GM21825 (cell line): Measurements from ENCODE around the gene DAB1.
"Not testable (repeated sequence)": the region's sequence is repeated elsewhere in the genome, so short reads cannot be mapped to it uniquely, and the experiment has no call there.

Experiments used
- ATAC-seq: cut with Tn5 transposase; IDR thresholded peaks from one replicate; pipeline ENCODE4 v1.9.1; 2021; ENCODE audit warnings: mild to moderate bottlenecking, moderate library complexity; ENCODE audit not compliant: unreplicated experiment

Gene DAB1

DNA sequence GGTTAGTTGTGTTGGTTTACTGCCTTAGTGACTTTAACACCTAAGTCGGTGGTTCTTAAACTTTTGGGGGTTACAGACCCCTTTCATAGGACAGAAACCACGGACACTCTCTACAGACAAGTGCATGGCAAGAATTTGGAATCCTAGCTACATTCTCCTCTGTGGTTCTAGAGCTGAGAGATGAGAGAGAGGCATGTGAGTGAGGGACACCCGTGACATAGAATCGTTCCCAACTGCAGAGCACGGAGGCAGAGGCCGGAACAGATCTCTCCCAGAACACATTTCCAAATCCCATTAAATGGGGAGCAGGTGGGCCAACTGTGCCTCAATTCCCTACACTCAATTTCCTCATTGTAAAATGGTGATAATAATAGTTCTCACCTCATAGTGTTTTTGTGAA, 60.7 kb downstream of the DAB1 start:
- ATAC-seq = no peak

DNA sequence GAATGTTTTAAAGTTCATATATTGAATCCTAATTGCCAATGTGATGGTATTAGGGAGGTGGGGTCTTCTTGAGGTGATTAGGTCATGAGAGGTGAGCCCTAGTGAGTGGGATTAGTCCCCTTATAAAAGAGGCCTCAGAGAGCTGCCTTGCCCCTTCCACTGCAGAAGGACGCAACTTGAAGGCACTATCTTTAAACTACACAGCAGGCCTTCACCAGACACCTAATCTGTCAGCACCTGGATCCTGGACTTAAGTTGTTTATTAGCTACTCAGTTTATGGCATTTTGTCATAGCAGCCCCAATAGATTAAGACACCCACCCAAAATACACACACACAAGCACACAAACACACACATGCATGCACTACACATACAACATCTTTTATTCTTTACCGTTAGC, 61.4 kb downstream of the DAB1 start:
- no peak for ATAC-seq

DNA sequence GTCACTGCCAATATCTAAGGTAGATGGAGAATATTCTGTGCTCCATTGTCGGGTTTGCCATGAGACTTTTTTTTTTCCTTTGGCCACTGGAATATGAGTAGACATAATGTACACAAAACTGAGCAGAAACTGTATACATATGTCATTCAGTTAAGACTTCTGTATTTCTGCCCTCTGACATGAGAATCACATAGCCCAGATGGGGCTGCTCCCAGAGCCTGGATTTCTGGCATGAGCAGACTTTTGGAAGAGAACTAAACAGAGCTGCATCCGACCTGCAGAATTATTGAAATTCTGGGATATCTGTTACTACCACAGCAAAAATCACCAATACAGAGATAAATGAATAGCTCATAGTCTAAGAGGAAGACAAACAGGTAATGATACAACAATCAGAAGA, 62.3 kb downstream of the DAB1 start:
- ATAC-seq = no peak

DNA sequence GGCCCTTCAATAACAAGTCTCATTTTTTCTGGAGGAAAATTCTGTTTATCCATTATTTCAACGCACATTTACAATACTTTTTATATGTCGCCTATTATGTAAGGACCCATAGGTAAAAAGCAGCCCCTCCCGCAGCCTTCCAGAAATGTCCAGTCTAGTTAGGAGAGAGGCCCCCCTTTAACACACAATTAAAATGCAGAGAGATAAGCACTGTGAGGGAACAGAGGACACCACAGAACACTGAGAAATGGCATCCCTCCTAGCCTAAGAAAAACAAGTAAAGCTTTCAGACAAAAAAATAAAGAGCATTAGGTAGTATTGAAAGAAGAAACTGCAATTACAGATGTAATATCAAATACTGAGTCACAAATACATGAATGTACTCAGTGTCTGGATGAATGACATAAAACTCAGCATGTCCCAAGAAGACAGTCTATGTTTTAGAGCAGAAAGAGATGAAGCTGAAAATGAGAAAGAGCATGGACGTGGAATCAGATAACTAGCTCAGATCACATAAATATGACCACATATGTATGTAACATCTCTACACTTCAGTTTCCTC, 62.9 kb downstream of the DAB1 start:
- no peak for ATAC-seq

DNA sequence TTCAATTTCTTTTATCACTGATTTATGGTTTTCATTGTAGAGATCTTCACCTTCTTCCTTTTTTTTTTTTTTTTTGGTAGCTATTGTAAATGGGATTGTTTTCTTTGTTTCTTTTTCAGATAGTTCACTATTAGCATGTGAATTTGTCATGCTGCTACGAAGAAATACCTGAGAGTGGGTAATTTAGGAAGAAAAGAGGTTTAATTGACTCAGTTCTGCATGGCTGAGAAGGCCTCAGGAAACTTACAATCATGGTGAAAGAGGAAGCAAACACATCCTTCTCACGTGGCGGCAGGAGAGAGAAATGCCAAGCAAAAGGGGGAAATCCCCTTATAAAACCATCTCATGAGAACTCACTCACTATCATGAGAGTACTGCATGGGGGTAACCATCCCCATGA, 66.4 kb downstream of the DAB1 start:
- ATAC-seq = no peak

DNA sequence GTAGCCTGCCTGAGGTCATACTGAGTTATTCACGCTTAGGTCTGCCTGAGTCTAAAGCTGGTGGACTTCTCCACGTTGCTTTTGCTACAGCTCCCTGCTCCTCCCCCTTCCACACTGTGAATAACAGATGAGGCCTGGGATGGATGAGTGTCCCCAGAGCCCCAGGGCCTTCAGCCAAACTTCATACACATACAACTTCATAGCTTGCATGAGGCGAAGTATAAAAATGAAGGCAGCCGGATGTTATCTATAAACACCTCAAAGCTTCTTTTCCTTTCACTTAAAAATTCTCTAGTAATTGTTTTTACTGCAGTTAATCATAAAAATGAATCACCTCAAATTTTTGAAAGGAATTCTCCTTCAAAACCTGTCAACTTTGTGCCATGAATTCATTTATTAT, 70.2 kb downstream of the DAB1 start:
- ATAC-seq = no peak

DNA sequence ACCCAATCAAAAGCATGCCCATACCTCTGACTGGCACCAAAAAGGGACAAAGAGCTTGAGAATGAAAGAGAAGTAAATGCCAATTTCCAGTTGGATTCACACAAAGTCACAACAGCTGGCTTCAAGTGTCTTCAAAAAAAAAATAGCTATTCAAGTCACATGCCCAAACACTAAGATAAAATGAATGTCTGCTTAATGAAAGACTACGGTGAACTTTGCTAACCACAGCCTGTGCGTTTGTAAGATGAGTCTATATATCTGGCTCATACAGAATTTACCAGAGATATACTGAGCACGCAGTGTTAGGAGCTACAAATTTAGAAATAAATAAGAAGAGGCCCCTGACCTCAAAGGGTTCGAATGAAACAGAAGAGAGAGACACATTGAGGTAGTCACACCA, 73.2 kb downstream of the DAB1 start:
- no peak for ATAC-seq

DNA sequence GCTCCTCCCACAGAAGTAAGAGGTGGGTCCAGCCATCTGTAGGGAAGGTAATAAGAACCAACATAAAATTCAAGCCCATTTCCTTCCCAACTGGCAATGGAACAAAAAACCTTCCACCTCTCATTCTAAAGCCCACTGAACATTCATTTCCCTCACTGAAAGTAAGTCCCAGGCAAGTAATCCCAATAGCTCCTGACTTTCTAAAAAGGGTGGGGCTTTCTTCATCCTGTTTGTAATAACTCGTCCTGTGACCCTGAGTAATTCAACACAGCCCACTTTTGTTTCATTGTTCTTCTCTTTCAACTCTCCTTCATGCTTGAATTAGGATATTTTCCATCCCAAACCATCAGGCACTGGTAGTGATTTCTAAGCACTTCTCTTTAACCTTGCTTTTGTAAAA, 74.9 kb downstream of the DAB1 start:
- no peak for ATAC-seq

DNA sequence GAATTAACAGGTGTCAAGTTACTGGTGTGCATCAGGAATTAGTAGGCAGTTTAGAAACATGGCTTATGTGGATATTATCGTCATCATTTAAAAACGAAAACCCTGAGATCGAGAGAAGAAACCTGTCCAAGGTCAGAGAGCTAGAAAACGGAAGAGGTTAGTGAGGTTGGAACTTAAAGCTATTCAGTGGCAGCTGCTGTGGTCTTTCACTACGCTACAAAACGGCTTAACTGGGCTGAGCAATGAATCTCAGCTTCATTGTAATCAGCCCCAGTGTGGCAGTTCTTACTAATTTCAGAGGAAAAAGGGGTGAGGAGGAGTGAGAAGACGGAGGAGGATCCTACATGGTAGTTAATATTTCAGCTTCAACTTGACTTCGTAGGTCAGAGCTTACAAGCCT, 77.9 kb downstream of the DAB1 start:
- ATAC-seq = no peak

DNA sequence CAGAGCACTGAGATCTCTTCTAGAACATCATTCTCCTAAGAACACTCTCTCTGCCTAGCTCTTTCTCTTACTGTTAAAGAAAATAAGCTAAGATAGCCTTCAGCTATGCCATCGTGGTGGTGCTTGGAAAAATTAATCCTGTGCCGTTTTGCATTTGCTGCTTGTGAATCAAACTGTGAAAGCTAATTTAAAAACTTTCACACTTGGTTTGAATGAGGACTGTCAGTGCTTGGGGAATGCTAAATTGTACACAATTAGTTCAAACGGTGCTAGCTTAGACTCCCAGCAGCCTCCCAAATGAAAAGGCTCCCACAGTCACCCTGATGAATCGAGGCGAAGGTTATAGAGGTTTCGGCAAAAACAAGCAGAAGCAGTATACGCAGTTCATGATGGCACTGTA, 79.6 kb downstream of the DAB1 start:
- ATAC-seq = no peak

DNA sequence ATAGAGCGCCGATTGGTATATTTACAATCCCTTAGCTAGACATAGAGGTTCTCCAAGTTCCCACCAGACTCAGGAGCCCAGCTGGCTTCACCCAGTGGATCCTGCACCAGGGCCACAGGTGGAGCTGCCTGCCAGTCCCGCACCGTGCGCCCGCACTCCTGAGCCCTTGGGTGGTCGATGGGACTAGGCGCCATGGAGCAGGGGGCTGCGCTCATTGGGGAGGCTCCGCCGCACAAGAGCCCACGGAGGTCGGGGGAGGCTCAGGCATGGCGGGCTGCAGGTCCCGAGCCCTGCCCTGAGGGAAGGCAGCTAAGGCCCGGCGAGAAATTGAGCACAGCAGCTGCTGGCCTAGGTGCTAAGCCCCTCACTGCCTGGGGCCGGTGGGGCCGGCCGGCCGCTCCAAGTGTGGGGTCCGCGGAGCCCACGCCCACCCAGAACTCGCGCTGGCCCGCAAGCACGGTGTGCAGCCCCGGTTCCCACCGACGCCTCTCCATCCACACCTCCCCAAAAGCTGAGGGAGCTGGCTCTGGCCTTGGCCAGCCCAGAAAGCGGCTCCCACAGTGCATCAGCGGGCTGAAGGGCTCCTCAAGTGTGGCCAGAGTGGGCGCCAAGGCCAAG, 80.5 kb downstream of the DAB1 start:
- ATAC-seq = not testable (repeated sequence)

DNA sequence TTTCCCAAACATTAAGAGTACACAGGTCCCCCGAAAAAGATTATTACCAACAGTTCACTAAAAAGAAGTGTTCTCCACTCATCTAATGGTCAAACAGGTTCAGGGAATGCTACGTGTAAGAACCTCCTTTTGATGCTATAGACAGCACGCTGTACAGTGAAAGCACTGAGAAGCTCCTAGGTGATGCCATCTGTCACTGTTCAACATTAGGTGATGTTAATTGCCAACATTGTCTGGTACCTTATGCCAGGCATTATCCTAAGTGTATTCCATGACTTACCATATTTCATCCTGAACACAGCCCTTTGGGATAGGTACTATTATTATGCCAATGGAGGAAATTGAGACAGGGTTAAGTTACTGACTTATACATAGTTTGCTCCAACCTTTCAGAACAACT, 82.1 kb downstream of the DAB1 start:
- no peak for ATAC-seq

DNA sequence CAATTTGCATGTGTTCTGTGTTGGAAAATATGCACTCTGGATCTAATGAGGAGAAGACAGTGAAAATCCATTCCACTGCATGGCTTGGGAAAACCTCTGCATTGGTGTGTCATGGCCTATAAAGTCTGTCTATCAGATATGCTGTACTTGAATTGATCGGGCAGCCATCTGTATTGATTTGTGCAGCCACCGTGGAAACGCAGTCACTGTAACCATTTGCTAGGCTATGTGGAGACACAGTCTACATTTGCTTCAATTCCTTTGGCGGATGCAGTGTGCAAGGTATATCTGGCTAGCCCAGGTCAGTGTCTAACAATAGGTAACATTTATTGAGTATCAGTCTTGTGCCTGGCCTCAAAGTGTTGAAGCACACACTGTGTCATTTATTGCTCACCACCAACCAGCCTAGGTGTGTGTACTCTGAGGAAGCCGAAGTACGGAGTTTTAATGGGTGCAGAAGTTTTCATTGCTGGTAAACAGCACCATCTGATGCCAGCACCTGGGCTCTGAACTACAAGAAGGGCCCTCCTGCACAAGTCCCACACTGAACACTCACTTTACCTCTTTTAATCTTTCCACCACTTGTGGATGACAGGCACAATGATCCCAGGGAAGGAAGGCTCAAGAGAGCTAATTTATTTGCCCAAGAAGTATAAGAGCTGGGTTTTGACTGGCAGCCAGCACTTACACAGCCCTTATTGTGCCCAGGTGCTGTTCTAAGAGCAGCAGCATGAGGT, 83.4 kb downstream of the DAB1 start:
- no peak for ATAC-seq

DNA sequence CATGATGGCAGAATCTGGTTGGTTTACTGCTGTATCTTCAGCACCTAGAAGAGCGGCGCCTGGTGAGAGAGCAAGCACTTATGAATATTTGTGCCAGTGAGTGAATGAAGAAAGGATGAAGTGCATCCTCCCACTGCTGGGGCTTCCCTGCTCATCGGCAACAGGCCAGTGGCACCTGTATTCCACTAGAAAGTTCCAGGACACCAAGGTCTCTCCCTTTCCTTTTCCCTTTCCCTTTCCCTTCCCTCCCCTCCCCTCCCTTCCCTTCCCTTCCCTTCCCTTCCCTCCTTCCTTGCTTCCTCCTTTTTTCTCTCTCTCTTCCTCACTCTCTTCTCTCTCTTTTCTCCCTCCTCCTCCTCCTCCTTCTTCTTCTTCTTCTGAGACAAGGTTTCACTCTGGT, 86.2 kb downstream of the DAB1 start:
- no peak for ATAC-seq

DNA sequence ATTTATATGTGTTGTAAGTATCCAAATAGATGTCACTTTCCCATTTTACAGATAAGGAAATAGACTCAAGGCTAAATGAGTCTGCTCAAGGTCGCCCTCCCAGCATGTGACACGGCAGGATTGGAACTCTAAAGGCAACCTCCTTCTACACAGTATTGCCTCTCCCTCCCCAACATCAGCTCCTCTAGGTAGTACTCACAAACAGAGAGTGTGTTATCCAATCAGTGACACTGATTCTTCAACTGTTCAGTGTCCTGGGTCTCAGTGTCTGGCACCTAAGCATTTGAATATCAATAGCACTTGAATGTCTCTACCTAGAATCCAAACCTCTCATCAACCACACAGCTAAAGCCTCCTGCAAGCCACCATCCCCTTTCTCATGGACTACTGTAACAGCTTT, 87.1 kb downstream of the DAB1 start:
- no peak for ATAC-seq

DNA sequence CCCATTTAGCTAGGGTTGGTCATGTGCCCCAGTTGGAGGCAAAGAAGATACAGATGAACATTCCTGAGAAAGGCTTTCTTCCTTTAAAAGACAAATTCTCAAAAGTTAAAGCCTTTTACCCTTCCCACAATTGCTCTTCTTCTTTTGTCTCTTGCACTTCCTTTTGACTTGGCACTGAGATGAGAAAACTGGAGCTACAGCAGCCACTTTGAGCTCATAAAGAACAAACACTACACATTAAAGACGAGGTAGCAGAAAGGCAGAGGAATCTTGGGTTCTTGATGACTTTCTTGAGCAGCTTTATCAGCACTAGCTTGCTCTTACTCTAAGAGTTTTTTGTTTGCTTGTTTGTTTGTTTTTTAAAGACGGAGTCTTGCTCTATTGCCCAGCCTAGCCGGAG, 92.2 kb downstream of the DAB1 start:
- no peak for ATAC-seq

DNA sequence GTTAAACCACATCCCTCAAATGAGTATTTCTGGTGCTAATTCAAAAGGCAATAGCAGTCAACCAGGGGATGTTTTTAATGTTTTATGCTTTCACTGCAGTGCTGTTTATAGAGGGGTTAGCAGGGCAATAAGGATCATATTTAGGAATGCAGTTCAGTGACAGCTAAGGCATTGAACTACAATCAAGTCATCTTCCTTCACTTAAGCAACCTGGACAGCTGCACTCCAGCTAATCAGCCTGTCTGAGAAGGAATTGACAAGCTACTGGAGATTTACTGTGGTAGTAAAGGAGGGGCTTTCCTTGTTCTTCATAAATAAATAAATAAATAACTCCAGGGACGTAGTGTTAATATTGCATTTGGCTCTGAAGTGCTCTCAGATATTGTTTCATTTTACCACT, 93.9 kb downstream of the DAB1 start:
- no peak for ATAC-seq

DNA sequence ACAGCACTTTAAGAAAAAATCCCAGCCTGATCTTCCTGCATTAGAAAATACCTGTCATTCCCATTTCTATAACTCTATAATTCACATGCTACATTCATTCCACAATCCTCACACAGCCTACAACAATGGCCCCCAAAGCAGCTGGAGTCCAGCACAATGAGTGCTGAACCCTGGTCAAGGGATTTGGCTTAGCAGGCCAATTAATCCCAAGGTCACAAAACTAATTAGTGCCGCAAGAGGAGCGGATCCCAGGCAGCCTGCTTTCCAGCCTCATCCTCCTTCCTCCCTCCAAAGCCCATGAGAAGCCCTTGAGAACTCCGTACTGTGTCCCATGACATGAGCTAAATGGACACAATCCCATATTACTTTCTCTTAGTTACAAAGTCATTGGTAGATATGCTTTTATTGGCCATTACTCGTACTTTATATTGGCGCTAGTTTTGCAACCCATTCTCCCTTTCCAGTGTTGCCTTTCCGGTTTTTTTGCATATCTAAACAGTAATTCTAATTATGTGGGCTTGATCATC, 94.8 kb downstream of the DAB1 start:
- ATAC-seq = no peak

DNA sequence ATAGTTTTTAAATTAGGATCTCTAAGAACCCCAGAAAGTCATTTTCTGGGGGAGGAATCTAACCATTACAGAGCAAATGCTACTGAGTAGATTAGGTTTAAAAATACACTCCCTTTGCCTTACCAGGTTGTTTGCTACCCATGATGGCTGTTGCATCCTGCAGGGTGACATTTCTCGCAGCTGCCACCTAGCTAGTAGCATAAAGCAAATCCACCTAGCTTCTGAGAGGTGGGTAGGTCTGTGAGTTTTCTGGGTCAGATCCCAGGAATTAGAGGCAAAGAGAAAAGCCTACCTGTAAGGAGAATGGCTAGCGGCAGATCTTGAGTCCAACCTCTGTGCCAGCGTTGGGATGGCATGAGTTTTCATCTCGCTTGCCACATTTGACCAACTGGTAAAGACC, 95.9 kb downstream of the DAB1 start:
- ATAC-seq = no peak

DNA sequence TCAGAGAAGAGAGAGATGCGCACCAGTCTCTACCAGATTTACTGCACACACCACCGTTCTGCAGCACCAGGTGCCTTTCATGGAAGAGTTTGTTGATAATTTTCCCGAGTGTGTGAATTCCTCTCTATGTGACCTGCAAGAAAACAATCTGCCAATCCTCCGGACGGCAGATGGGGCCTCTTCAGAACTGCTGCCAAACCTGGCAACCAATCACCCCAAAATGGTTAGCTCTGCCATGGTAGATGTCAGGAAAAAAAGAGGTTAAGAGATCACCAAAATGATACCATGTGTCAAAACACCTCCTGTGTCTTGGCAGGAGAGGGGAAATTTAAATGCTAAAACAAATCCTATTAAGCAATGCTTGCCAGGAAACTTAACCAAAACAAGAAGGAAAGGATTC, 96.5 kb downstream of the DAB1 start:
- no peak for ATAC-seq

DNA sequence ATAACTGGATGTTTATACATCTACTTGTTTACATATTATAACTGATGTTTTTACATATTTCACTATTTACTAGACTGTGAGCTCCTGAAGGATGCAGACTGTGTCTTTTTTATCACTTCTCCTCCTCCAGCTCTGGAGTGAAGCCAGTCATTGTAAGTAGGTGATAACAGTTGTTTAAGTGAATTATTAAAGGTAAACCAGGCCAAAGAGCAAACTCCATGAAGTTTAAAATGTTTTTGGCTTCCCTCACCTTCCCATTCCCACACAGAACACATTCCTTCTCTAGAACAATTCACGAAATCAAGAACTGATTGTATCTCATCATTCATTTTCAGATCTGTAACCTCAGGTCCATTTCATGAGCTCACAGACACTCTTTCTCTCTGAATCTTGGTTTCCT, 98.3 kb downstream of the DAB1 start:
- no peak for ATAC-seq

DNA sequence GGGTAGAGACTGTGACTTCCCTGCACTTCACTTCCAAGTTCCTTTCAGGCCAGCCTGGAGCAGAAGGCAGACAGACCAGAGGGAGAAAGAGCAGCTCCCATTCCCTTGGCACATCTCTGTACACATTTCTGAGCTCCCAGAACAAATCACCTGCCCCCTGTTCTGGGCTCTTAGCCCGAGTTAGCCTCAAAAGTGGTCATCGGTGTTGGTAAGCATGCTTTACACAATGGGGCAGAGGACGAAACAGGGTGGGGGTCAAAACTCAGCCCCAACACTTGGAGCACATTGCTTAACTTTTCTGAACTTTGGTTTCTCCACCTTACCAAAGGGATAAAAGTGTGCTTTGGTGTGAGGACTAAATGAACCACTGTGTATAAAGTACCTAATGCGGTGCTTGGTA, 98.7 kb downstream of the DAB1 start:
- no peak for ATAC-seq
